A549 treated with Mapracorat at 1 μM for 4 hours (cell line): ENCODE results near the gene WT1. TPM values are rescaled to one million over a fixed set of nuclear protein-coding genes. Genes with fewer than 3 reads are reported as not detected.

Experiments used
- total RNA-seq: library from RNA; stranded (reverse); fragments of 200-300 nt; extraction: Qiagen RNA extraction; gene quantifications from 5 replicates; pipeline ENCODE4 v1.2.3, GENCODE V29; 2022

The WT1 gene
- 5.0 to 5.8 TPM (median 5.3 TPM) in 5 replicates for total RNA-seq

DNA sequence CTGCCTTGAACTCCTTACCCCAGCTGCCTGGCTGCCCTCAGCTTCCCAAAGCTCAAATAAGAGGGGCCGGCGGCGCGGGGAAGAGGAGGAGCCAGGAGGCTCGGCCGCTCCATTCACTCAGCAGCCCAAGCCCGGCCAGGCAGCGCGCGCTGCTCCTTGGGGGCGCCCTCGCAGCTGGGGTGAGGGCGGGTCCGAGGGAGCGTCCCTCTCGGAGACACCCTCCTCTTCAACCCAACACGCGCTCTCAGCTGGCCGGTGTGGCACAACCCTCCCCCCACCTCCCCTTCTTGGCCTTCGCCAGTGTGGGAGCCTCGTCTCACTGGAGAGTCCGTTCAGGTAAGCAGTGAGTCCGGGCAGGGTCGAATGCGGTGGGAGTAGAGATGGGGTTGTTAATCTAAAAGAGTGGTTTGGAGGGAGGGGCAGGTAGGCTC lies at the start of gene WT1:
Gene WT1, minus strand, starts transcription at position 29 of the 431 bp plus-strand sequence.

Other genes with a start within 250 kb of the WT1 start
- 385 to 478 TPM (median 410 TPM) in 5 replicates for gene EIF3M, start 148.3 kb upstream of the WT1 start, total RNA-seq